K562 (cell line): Measurements from ENCODE around the gene GALR3. TPM values are rescaled to one million over a fixed set of nuclear protein-coding genes. Genes with fewer than 3 reads are reported as not detected.
A peak's percentile ranks its signal among the peaks of the same experiment; 100 is the strongest.

Experiments
- L3MBTL2 ChIP-seq: fragments of 450-650 bp; IDR thresholded peaks from 2 replicates; pipeline ENCODE4 v1.6.1; 2016; ENCODE audit warnings: mild to moderate bottlenecking, moderate library complexity
- MAFK ChIP-seq: IDR thresholded peaks from 2 replicates; pipeline ENCODE4 v1.6.1; 2011; ENCODE audit warnings: low read length, improper control_type of control experiment
- NR4A1 ChIP-seq, 2 experiments: fragments of 250-450 bp in 1 of 2; fragments of 450-650 bp in 1 of 2; sonication (Bioruptor Pico) in 1 of 2; IDR thresholded peaks; 2 replicates each; pipeline versions ENCODE4 v1.4.0 to v1.6.1; 2016 to 2020; ENCODE audit warnings: mild to moderate bottlenecking in 2 of 2, missing compliant biosample characterization in 1 of 2, missing genetic modification characterization in 1 of 2, moderate library complexity in 1 of 2
- TCF7 ChIP-seq: sonication (generic); IDR thresholded peaks from 2 replicates; pipeline ENCODE4 v1.6.1; 2016; ENCODE audit warnings: antibody characterized with exemption, borderline replicate concordance
- ZKSCAN8 ChIP-seq: fragments of 200-800 bp; sonication (Bioruptor generic); IDR thresholded peaks from 2 replicates; pipeline ENCODE4 v1.6.1; 2016; ENCODE audit warnings: missing genetic modification characterization, missing compliant biosample characterization
- ZNF282 ChIP-seq: sonication (generic); formaldehyde crosslinking; IDR thresholded peaks from 2 replicates; pipeline ENCODE4 v1.8.1; 2023; ENCODE audit warnings: missing genetic modification reagents
- ZNF589 ChIP-seq: fragments of 200-800 bp; sonication (Bioruptor generic); IDR thresholded peaks from 2 replicates; pipeline ENCODE4 v1.6.1; 2016; ENCODE audit warnings: low read depth, missing genetic modification characterization, missing compliant biosample characterization
- ZSCAN29 ChIP-seq: fragments of 450-650 bp; IDR thresholded peaks from 2 replicates; pipeline ENCODE4 v1.6.1; 2017
- polyA plus RNA-seq, 8 experiments: library from polyadenylated mRNA; depleted of rRNA in 4 of 8; stranded (reverse) in 5 of 8; unstranded in 3 of 8; fragments of >200 nt; fragmentation: Nextera tagmentation in 2 of 8; fragmentation: Illumina TruSeq in 1 of 8; extraction: Ambion mirVana in 2 of 8; extraction: Trizol in 1 of 8; gene quantifications; 2 replicates each; pipeline versions ENCODE4 v1.2.1 to v1.2.3, GENCODE V29; 2011 to 2014; ENCODE audit warnings: inconsistent platforms in 1 of 8, missing spikeins in 1 of 8
- total RNA-seq, 7 experiments: library from RNA; depleted of rRNA in 6 of 7; stranded (reverse); fragments of >200 nt in 6 of 7; fragmentation: Illumina TruSeq in 2 of 7; extraction: Trizol in 2 of 7; gene quantifications; 2 replicates each; pipeline versions ENCODE4 v1.2.1 to v1.2.3, GENCODE V29; 2011 to 2021; ENCODE audit warnings: low replicate concordance in 1 of 7
- TF ChIP-seq, protein P1 (sequence below): fragments of 450-650 bp; IDR thresholded peaks from 2 replicates; pipeline ENCODE4 v1.6.1; 2016; ENCODE audit warnings: mild to moderate bottlenecking, moderate library complexity
- TF ChIP-seq, protein P2 (sequence below): fragments of 450-650 bp; IDR thresholded peaks from 2 replicates; pipeline ENCODE4 v1.7.1; 2018; ENCODE audit warnings: mild to moderate bottlenecking, low read depth; ENCODE audit not compliant: partially characterized antibody
- TF ChIP-seq, protein P3 (sequence below): sonication (generic); formaldehyde crosslinking; IDR thresholded peaks from 2 replicates; pipeline ENCODE4 v1.8.0; 2022; ENCODE audit warnings: missing genetic modification reagents, mild to moderate bottlenecking, moderate library complexity, borderline replicate concordance

GALR3 gene
- total and polyA plus RNA-seq, 9 of the 15 experiments (the other 6 are each of a cell fraction or from before 2014, with no cell fraction given): 0.13 TPM; not detected in 8

DNA sequence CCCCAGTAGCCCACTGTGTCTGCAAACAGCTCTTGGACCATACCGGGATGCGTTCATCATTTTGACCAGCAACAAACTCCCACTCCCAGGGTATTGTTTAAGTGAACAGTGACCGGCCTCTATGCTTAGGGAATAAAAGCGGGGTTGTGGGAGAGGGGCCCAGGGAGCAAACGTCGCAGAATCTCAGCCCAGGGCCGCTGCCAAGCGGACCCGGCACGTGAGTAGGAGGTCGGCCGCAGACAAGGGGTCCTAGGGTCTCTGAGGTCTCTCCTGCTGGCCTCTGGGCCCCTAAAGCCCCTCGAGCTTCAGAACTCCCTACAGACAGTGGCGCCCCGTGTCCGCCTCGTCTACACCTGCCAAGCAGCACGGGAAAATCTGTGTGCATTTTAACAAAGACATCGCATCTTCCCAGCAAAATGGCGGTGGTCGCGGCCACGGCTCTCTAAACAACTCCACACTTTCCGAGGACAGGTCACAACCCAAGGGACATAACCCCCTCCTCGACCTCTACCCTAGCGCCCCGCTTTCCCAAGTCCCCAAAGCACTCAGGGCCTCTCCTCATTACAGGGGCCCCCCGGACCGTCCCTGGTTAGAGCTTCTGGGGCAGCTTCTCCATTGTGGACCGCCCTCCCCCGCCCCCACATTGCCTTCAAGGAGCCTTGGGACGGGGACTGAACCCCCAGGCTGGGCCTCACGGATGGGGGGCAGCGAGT is 19.4 kb upstream of the GALR3 start (continued):
- TF ChIP-seq, protein P1, sequence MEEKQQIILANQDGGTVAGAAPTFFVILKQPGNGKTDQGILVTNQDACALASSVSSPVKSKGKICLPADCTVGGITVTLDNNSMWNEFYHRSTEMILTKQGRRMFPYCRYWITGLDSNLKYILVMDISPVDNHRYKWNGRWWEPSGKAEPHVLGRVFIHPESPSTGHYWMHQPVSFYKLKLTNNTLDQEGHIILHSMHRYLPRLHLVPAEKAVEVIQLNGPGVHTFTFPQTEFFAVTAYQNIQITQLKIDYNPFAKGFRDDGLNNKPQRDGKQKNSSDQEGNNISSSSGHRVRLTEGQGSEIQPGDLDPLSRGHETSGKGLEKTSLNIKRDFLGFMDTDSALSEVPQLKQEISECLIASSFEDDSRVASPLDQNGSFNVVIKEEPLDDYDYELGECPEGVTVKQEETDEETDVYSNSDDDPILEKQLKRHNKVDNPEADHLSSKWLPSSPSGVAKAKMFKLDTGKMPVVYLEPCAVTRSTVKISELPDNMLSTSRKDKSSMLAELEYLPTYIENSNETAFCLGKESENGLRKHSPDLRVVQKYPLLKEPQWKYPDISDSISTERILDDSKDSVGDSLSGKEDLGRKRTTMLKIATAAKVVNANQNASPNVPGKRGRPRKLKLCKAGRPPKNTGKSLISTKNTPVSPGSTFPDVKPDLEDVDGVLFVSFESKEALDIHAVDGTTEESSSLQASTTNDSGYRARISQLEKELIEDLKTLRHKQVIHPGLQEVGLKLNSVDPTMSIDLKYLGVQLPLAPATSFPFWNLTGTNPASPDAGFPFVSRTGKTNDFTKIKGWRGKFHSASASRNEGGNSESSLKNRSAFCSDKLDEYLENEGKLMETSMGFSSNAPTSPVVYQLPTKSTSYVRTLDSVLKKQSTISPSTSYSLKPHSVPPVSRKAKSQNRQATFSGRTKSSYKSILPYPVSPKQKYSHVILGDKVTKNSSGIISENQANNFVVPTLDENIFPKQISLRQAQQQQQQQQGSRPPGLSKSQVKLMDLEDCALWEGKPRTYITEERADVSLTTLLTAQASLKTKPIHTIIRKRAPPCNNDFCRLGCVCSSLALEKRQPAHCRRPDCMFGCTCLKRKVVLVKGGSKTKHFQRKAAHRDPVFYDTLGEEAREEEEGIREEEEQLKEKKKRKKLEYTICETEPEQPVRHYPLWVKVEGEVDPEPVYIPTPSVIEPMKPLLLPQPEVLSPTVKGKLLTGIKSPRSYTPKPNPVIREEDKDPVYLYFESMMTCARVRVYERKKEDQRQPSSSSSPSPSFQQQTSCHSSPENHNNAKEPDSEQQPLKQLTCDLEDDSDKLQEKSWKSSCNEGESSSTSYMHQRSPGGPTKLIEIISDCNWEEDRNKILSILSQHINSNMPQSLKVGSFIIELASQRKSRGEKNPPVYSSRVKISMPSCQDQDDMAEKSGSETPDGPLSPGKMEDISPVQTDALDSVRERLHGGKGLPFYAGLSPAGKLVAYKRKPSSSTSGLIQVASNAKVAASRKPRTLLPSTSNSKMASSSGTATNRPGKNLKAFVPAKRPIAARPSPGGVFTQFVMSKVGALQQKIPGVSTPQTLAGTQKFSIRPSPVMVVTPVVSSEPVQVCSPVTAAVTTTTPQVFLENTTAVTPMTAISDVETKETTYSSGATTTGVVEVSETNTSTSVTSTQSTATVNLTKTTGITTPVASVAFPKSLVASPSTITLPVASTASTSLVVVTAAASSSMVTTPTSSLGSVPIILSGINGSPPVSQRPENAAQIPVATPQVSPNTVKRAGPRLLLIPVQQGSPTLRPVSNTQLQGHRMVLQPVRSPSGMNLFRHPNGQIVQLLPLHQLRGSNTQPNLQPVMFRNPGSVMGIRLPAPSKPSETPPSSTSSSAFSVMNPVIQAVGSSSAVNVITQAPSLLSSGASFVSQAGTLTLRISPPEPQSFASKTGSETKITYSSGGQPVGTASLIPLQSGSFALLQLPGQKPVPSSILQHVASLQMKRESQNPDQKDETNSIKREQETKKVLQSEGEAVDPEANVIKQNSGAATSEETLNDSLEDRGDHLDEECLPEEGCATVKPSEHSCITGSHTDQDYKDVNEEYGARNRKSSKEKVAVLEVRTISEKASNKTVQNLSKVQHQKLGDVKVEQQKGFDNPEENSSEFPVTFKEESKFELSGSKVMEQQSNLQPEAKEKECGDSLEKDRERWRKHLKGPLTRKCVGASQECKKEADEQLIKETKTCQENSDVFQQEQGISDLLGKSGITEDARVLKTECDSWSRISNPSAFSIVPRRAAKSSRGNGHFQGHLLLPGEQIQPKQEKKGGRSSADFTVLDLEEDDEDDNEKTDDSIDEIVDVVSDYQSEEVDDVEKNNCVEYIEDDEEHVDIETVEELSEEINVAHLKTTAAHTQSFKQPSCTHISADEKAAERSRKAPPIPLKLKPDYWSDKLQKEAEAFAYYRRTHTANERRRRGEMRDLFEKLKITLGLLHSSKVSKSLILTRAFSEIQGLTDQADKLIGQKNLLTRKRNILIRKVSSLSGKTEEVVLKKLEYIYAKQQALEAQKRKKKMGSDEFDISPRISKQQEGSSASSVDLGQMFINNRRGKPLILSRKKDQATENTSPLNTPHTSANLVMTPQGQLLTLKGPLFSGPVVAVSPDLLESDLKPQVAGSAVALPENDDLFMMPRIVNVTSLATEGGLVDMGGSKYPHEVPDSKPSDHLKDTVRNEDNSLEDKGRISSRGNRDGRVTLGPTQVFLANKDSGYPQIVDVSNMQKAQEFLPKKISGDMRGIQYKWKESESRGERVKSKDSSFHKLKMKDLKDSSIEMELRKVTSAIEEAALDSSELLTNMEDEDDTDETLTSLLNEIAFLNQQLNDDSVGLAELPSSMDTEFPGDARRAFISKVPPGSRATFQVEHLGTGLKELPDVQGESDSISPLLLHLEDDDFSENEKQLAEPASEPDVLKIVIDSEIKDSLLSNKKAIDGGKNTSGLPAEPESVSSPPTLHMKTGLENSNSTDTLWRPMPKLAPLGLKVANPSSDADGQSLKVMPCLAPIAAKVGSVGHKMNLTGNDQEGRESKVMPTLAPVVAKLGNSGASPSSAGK: peak; percentile 39
- TF ChIP-seq MAFK (no peak), L3MBTL2 (peak; percentile 44; the same call in 1 of the 2 replicates), ZKSCAN8 (CRISPR knock-in tag) (peak; percentile 13; the same call in 1 of the 2 replicates), ZNF282 (CRISPR knock-in tag) (no peak), NR4A1 (CRISPR knock-in tag; IDR thresholded peaks at IDR 0.05) (no peak), NR4A1 (tag; IDR thresholded peaks at IDR 0.05) (0 out of 2 replicates have a peak, but pooled peaks have one; percentile 39), ZNF589 (CRISPR knock-in tag) (0 out of 2 replicates have a peak, but pooled peaks have one; percentile 7), TCF7 (no peak), ZSCAN29 (peak; percentile 82)
- TF ChIP-seq, protein P2, sequence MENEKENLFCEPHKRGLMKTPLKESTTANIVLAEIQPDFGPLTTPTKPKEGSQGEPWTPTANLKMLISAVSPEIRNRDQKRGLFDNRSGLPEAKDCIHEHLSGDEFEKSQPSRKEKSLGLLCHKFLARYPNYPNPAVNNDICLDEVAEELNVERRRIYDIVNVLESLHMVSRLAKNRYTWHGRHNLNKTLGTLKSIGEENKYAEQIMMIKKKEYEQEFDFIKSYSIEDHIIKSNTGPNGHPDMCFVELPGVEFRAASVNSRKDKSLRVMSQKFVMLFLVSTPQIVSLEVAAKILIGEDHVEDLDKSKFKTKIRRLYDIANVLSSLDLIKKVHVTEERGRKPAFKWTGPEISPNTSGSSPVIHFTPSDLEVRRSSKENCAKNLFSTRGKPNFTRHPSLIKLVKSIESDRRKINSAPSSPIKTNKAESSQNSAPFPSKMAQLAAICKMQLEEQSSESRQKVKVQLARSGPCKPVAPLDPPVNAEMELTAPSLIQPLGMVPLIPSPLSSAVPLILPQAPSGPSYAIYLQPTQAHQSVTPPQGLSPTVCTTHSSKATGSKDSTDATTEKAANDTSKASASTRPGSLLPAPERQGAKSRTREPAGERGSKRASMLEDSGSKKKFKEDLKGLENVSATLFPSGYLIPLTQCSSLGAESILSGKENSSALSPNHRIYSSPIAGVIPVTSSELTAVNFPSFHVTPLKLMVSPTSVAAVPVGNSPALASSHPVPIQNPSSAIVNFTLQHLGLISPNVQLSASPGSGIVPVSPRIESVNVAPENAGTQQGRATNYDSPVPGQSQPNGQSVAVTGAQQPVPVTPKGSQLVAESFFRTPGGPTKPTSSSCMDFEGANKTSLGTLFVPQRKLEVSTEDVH: no peak
- TF ChIP-seq, protein P3, sequence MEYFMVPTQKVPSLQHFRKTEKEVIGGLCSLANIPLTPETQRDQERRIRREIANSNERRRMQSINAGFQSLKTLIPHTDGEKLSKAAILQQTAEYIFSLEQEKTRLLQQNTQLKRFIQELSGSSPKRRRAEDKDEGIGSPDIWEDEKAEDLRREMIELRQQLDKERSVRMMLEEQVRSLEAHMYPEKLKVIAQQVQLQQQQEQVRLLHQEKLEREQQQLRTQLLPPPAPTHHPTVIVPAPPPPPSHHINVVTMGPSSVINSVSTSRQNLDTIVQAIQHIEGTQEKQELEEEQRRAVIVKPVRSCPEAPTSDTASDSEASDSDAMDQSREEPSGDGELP: 0 out of 2 replicates have a peak, but pooled peaks have one; percentile 1
